Gastrocnemius medialis (tissue), 4 donors: Measurements from ENCODE around the gene TEN1.

Experiments used
- CTCF ChIP-seq, 5 experiments: fragments of 450-650 bp in 3 of 5; fragments of 200-600 bp in 2 of 5; sonication (generic) in 2 of 5; IDR thresholded peaks in 4 of 5; conservative IDR thresholded peaks in 1 of 5; 1 replicate in 4 of 5; 2 replicates in 1 of 5; pipeline ENCODE4 v1.5.1; 2016 to 2019; ENCODE audit warnings: antibody characterized with exemption in 5 of 5, mild to moderate bottlenecking in 3 of 5, moderate library complexity in 3 of 5
- POLR2A ChIP-seq, 2 donors: fragments of 450-650 bp; IDR thresholded peaks; one replicate each; pipeline ENCODE4 v1.6.1; 2017; ENCODE audit warnings: antibody characterized with exemption in 2 of 2, mild to moderate bottlenecking in 2 of 2, moderate library complexity in 2 of 2

GRCh38 chr17:75975757-75976174 is 3.3 kb upstream of the TEN1 start:
- TF ChIP-seq CTCF (IDR thresholded peaks at IDR 0.05 in 4 of 5, conservative IDR thresholded peaks at IDR 0.05 in 1 of 5) (no peak), POLR2A (IDR thresholded peaks at IDR 0.05) (no peak)
